Measurements from ENCODE around the gene CNTNAP2. TPM values are rescaled to one million over a fixed set of nuclear protein-coding genes. Genes with fewer than 3 reads are reported as not detected.

CNTNAP2 gene
- total and polyA plus RNA-seq, 11 donors: 0.01 to 2.6 (median 0.31) TPM; not detected in 3

DNA sequence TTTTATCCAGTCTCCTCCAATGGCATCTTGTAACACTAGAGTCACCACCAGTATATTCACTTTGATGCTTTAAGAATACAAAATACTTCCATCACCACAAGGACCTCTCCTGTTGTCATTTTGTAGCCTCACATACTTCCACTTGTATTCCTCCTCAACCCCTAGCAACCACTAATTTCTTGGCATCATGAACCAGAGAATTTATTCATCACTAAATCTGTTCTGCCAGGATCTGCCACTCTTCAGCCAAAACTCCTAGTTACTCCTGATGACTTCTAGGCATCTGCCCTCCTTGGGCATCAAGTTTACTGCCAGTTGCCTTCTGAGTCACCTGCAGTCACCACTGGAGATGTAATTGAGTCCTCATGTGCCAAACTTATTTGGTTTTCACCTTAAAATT is 906.8 kb downstream of the CNTNAP2 start:
- no peaks in the 10 kb centered on the region for H3K4me1 ChIP-seq
- no peak for ATAC-seq
- intact Hi-C loops (cut with DNase I): loop anchor here in 1 of 10 donors (10.0 kb wide), 1 partner anchor 61 kb away; no protein-coding TSS in a partner anchor
- no peak overlapping the region for H3K4me3 ChIP-seq
- no peaks in the 10 kb centered on the region for H3K27me3 ChIP-seq
- no peak for TF ChIP-seq POLR2A (IDR thresholded peaks at IDR 0.05)
- TF ChIP-seq, protein P1, sequence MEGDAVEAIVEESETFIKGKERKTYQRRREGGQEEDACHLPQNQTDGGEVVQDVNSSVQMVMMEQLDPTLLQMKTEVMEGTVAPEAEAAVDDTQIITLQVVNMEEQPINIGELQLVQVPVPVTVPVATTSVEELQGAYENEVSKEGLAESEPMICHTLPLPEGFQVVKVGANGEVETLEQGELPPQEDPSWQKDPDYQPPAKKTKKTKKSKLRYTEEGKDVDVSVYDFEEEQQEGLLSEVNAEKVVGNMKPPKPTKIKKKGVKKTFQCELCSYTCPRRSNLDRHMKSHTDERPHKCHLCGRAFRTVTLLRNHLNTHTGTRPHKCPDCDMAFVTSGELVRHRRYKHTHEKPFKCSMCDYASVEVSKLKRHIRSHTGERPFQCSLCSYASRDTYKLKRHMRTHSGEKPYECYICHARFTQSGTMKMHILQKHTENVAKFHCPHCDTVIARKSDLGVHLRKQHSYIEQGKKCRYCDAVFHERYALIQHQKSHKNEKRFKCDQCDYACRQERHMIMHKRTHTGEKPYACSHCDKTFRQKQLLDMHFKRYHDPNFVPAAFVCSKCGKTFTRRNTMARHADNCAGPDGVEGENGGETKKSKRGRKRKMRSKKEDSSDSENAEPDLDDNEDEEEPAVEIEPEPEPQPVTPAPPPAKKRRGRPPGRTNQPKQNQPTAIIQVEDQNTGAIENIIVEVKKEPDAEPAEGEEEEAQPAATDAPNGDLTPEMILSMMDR (IDR thresholded peaks at IDR 0.05): no peak
- peaks cover 0 to 5% (median 0%) of the 10 kb centered on the region in 12 donors for H3K9me3 ChIP-seq
- H3K27ac ChIP-seq: no peak overlapping the region
- no peaks in the 10 kb centered on the region for H3K36me3 ChIP-seq
- no peak for DNase-seq

DNA sequence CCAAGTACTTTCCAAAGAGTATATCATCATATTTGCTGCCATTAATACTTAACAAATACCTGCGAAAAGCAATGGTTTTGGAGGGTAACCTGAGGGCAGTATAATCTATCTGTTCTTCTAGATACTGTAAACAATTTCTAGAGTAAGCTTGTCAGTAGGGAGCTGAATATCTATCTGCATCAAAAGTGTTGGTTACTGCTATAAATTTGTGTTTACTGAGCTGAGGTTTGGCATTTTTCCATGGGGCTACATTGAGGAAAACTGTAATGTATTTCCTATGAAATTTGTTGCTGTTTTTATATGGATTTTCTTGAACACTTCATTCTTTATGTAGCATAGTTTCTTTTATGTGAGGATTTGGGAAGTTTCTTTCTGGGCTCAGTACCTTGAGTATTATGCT is 913.4 kb downstream of the CNTNAP2 start:
- intact Hi-C loops (cut with DNase I): loop anchor here in 1 of 10 donors (10.0 kb wide), 1 partner anchor 55 kb away; no protein-coding TSS in a partner anchor
- no peak for DNase-seq
- Histone ChIP-seq H3K36me3 (no peaks in the 10 kb centered on the region), H3K4me3 (no peak overlapping the region), H3K4me1 (no peaks in the 10 kb centered on the region), H3K27me3 (no peaks in the 10 kb centered on the region), H3K27ac (no peak overlapping the region), H3K9me3 (no peaks in the 10 kb centered on the region)
- no peak for ATAC-seq
- WGBS, 4 donors: 94 to 100% (median 99%) methylated on average over 1 of the region's 1 CpG
- no peak for TF ChIP-seq POLR2A (IDR thresholded peaks at IDR 0.05)
- TF ChIP-seq, protein P1 (IDR thresholded peaks at IDR 0.05): no peak

DNA sequence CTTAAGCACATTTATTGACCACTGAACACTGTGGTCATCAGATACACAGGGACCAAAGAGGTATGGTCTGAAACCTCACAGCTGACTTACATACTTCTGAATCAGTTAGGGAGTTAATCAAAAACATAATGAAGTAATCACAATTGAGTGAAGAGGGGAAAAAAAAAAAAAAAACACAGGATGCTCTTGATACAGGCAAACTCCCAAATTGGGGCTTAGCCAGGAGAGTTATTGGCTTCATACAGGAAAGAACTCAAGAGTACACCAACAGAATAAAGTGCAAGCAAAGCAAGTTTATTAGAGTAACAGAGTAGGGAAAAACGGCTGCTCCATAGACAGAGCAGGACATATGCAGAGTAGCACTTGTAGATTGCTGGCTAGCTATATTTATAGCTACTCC is 917.0 kb downstream of the CNTNAP2 start:
- intact Hi-C loops (cut with DNase I): no loop called here
- no peak for TF ChIP-seq POLR2A (IDR thresholded peaks at IDR 0.05)
- TF ChIP-seq, protein P1 (IDR thresholded peaks at IDR 0.05): no peak
- Histone ChIP-seq H3K36me3 (no peaks in the 10 kb centered on the region), H3K9me3 (no peaks in the 10 kb centered on the region), H3K27ac (no peak overlapping the region), H3K27me3 (no peaks in the 10 kb centered on the region), H3K4me3 (no peak overlapping the region), H3K4me1 (no peaks in the 10 kb centered on the region)
- ATAC-seq (no peak), DNase-seq (no peak)
- WGBS, 4 donors: 56 to 71% (median 67%) methylated on average over 1 of the region's 1 CpG

DNA sequence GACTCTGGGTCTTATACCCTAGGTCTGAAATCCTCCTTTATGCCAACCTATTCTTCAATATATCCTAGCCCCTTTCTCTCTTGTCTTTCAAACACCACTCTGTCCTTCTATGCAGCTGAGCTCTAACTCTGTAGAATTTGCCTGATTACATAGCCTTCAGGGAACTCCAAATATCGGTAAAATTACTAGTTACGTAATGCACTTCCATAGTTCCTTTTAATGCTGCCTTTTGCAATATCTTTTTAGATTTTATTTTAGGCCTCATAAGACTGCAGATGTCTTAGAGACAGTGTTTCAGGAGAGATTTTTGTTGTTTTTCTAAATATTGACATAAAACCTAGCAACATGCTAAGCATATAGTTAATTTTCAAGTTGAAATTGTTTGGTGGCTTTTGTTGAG is 924.8 kb downstream of the CNTNAP2 start:
- TF ChIP-seq, protein P1 (IDR thresholded peaks at IDR 0.05): no peak
- TF ChIP-seq POLR2A (IDR thresholded peaks at IDR 0.05): no peak
- intact Hi-C loops (cut with DNase I): no loop called here
- no peaks in the 10 kb centered on the region for H3K9me3 ChIP-seq
- DNase-seq: no peak
- no peak overlapping the region for H3K4me3 ChIP-seq
- ATAC-seq: no peak
- 92 to 95% (median 94%) methylated on average over 2 of the region's 2 CpGs for WGBS, 4 donors
- no peaks in the 10 kb centered on the region for H3K27me3 ChIP-seq
- no peak overlapping the region for H3K27ac ChIP-seq
- H3K36me3 ChIP-seq: no peaks in the 10 kb centered on the region
- no peaks in the 10 kb centered on the region for H3K4me1 ChIP-seq

Data from heart left ventricle (tissue), 16 donors.